Neuronal stem cell (in vitro differentiated cells): ENCODE data around the gene LHFPL2.

Experiments used
- DNase-seq: peaks from one replicate; pipeline ENCODE4 v3.0.0-alpha.2; 2013; ENCODE audit warnings: low spot score
- H2AFZ ChIP-seq: one replicate; pipeline ENCODE4 v1.6.1; 2013; ENCODE audit warnings: mild to moderate bottlenecking, low read length, inconsistent platforms
- H2AK5ac ChIP-seq: 2 replicates; pipeline ENCODE4 v1.6.1; 2013; ENCODE audit warnings: low read depth, mild to moderate bottlenecking, inconsistent platforms, low read length, moderate library complexity, mixed read lengths
- H2BK120ac ChIP-seq: 2 replicates; pipeline ENCODE4 v1.6.1; 2013; ENCODE audit warnings: low read depth, mild to moderate bottlenecking, inconsistent platforms, low read length, moderate library complexity, mixed read lengths
- H2BK12ac ChIP-seq: one replicate; pipeline ENCODE4 v1.6.1; 2013; ENCODE audit warnings: low read length, inconsistent platforms
- H2BK15ac ChIP-seq: 2 replicates; pipeline ENCODE4 v1.6.1; 2013; ENCODE audit warnings: mild to moderate bottlenecking, low read length, inconsistent platforms, mixed read lengths
- H2BK5ac ChIP-seq: one replicate; pipeline ENCODE4 v1.6.1; 2013; ENCODE audit warnings: inconsistent platforms, mild to moderate bottlenecking, low read length, moderate library complexity
- H3K14ac ChIP-seq: one replicate; pipeline ENCODE4 v1.6.1; 2013; ENCODE audit warnings: low read length, inconsistent platforms
- H3K18ac ChIP-seq: 2 replicates; pipeline ENCODE4 v1.6.1; 2013; ENCODE audit warnings: low read length, inconsistent platforms
- H3K23ac ChIP-seq: 2 replicates; pipeline ENCODE4 v1.6.1; 2013; ENCODE audit warnings: low read depth, mild to moderate bottlenecking, mixed read lengths, low read length, inconsistent platforms; ENCODE audit not compliant: poor library complexity
- H3K27ac ChIP-seq: replicated peaks from 3 replicates; pipeline ENCODE4 v1.5.1; 2013; ENCODE audit warnings: low read length, inconsistent platforms
- H3K27me3 ChIP-seq, 3 experiments: 2 replicates each; pipeline ENCODE4 v1.6.1; 2013; ENCODE audit warnings: low read length in 3 of 3, mild to moderate bottlenecking in 2 of 3, inconsistent platforms in 1 of 3, low read depth in 1 of 3, mixed read lengths in 1 of 3, moderate library complexity in 1 of 3; ENCODE audit not compliant: control insufficient read depth in 3 of 3, insufficient read depth in 3 of 3
- H3K36me3 ChIP-seq, 2 donors: replicated peaks in 1 of 2; 2 replicates each; pipeline ENCODE4 v1.6.1; 2013; ENCODE audit warnings: low read length in 2 of 2; ENCODE audit not compliant: control insufficient read depth in 2 of 2, insufficient read depth in 2 of 2
- H3K4ac ChIP-seq: 2 replicates; pipeline ENCODE4 v1.6.1; 2013; ENCODE audit warnings: inconsistent platforms, mild to moderate bottlenecking, low read length, moderate library complexity
- H3K4me1 ChIP-seq, 2 donors: 1 replicate in 1 of 2; 2 replicates in 1 of 2; pipeline ENCODE4 v1.6.1; 2013; ENCODE audit warnings: low read length in 2 of 2, low read depth in 1 of 2; ENCODE audit not compliant: control insufficient read depth in 2 of 2, insufficient read depth in 1 of 2
- H3K4me2 ChIP-seq: one replicate; pipeline ENCODE4 v1.6.1; 2013; ENCODE audit warnings: mild to moderate bottlenecking, low read length, inconsistent platforms; ENCODE audit not compliant: insufficient read depth, poor library complexity, severe bottlenecking
- H3K4me3 ChIP-seq, 2 donors: 2 replicates each; pipeline ENCODE4 v1.5.1; 2013; ENCODE audit warnings: low read length in 2 of 2, mild to moderate bottlenecking in 2 of 2, inconsistent platforms in 1 of 2, moderate library complexity in 1 of 2
- H3K79me1 ChIP-seq: one replicate; pipeline ENCODE4 v1.6.1; 2013; ENCODE audit warnings: low read depth, mild to moderate bottlenecking, inconsistent platforms, low read length, moderate library complexity
- H3K9ac ChIP-seq: one replicate; pipeline ENCODE4 v1.6.1; 2013; ENCODE audit warnings: mild to moderate bottlenecking, low read depth, low read length, inconsistent platforms; ENCODE audit not compliant: poor library complexity
- H3K9me3 ChIP-seq, 2 donors: replicated peaks in 1 of 2; 2 replicates each; pipeline versions ENCODE3 to v1.6.1; 2013; ENCODE audit warnings: low read length in 2 of 2, mild to moderate bottlenecking in 2 of 2, inconsistent platforms in 1 of 2, low read depth in 1 of 2, mixed read lengths in 1 of 2, moderate library complexity in 1 of 2; ENCODE audit not compliant: control insufficient read depth in 2 of 2, insufficient read depth in 1 of 2
- H4K8ac ChIP-seq: one replicate; pipeline ENCODE4 v1.6.1; 2013; ENCODE audit warnings: low read depth, mild to moderate bottlenecking, inconsistent platforms, low read length, moderate library complexity
- H4K91ac ChIP-seq: one replicate; pipeline ENCODE4 v1.6.1; 2013; ENCODE audit warnings: low read length, low read depth, mild to moderate bottlenecking, inconsistent platforms; ENCODE audit not compliant: poor library complexity
- WGBS, 2 donors: extraction: QIAGEN DNeasy Blood & Tissue Kit; methylation state at CpG; one replicate each; pipeline ENCODE4 v1.1.7; 2013; ENCODE audit warnings: missing lambda C conversion rate in 2 of 2, mixed read lengths in 1 of 2; ENCODE audit not compliant: insufficient read length in 2 of 2, insufficient replicate concordance in 1 of 2; ENCODE audit errors: extremely low coverage in 2 of 2; 5-methylcytosine and 5-hydroxymethylcytosine counted together

The LHFPL2 gene

DNA sequence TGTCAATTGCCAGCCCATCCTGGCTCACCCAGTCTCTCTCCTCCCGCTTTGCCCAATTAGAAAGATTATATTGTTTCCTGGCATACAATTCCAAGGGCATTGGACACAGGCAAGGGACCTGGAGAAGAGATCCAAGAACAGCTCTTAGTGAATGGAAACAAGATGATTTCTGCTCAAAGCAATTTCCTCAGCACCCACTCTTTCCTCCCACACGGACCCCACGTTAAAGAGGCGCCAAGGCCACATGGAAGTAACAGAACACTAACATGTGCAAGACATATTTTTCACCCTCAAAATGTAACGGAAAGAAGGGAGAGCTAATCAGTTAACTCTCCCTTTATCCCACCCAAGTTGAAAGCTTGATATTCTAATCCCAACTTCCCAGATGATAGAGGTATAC is 111.2 kb downstream of the LHFPL2 start:
- Histone ChIP-seq H3K4me1 (peaks cover 17 to 18% of the 10 kb centered on the region in 2 donors), H3K27me3 (peaks cover 0 to 2% (median 0%) of the 10 kb centered on the region in 3 experiments), H3K27ac (no peak overlapping the region), H2BK120ac (no peak overlapping the region), H2BK15ac (no peak overlapping the region), H3K9ac (no peak overlapping the region), H3K79me1 (peaks cover 2% of the 10 kb centered on the region), H3K14ac (no peak overlapping the region), H3K9me3 (no peaks in the 10 kb centered on the region), H4K8ac (no peak overlapping the region), H3K36me3 (no peaks in the 10 kb centered on the region), H3K4ac (no peak overlapping the region), H3K4me3 (no peak overlapping the region), H3K18ac (no peak overlapping the region), H2BK12ac (no peak overlapping the region), H2AK5ac (no peak overlapping the region), H3K4me2 (no peak overlapping the region), H2BK5ac (no peak overlapping the region), H3K23ac (no peak overlapping the region), H2AFZ (no peak overlapping the region), H4K91ac (no peak overlapping the region)
- no peak for DNase-seq
- WGBS, 2 donors: no CpG with 5 or more reads among the region's 5 CpGs

DNA sequence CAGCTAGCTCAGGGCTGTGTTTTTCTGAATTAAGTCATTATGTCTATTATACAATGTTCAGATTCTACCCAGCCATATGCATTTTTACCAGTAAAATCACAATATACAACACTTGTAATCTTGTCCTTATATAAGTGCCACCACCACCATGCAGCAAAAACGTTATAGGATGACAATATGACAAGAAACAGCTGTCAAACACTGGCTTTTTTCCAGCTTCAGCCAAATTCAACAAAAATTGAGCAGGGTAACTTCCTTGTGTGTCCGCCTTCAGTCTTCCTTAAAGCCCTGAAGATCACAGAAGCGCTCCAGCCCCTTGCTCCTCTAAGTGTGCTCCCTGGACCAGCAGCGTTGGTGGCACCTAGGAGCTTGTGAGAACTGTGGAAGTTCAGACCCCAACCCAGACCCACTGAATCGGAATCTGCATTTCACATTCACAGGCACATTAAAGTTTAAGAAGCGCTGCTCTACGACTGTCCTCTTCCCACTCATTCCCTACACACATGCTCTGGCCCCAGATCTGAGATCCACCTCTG is 111.8 kb downstream of the LHFPL2 start:
- H3K9me3 ChIP-seq: no peaks in the 10 kb centered on the region

DNA sequence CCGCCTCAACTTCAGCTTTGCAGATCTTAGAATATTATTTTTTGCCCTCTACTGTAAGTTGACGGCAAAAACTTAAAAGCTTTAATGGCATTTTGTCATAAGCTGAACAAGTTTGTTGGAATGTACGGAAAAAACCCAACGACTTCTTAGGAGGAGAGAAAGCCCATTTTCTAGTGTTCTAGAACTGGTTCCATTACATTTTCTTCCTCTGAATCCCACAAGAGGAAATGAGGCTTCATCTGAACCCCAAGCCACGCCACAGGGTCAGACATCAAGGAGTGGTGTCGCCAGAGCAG is 113.7 kb downstream of the LHFPL2 start:
- H2BK12ac ChIP-seq: no peak overlapping the region
- H3K18ac ChIP-seq: no peak overlapping the region
- H3K9me3 ChIP-seq: no peaks in the 10 kb centered on the region
- no peak overlapping the region for H4K8ac ChIP-seq
- no peak overlapping the region for H3K14ac ChIP-seq
- no peak overlapping the region for H2AFZ ChIP-seq
- H3K79me1 ChIP-seq: peaks cover 2% of the 10 kb centered on the region
- H3K4me1 ChIP-seq: no peaks in the 10 kb centered on the region
- no peak overlapping the region for H3K4ac ChIP-seq
- no peak overlapping the region for H2BK15ac ChIP-seq
- no peak overlapping the region for H4K91ac ChIP-seq
- no peak overlapping the region for H2AK5ac ChIP-seq
- no peak overlapping the region for H3K9ac ChIP-seq
- H3K27me3 ChIP-seq: peaks cover 0 to 2% (median 0%) of the 10 kb centered on the region in 3 experiments
- DNase-seq: no peak
- H2BK120ac ChIP-seq: no peak overlapping the region
- no peak overlapping the region for H3K23ac ChIP-seq
- no CpG with 5 or more reads among the region's 6 CpGs for WGBS, 2 donors
- no peak overlapping the region for H3K4me3 ChIP-seq
- no peak overlapping the region for H2BK5ac ChIP-seq
- H3K4me2 ChIP-seq: no peak overlapping the region
- no peaks in the 10 kb centered on the region for H3K36me3 ChIP-seq
- no peak overlapping the region for H3K27ac ChIP-seq

More for the DNA sequence above, 111.8 kb downstream of the LHFPL2 start:
- Histone ChIP-seq H3K27ac (no peak overlapping the region), H2AK5ac (no peak overlapping the region), H3K4me2 (no peak overlapping the region), H3K14ac (no peak overlapping the region), H3K4me3 (no peak overlapping the region), H4K8ac (no peak overlapping the region), H2BK120ac (no peak overlapping the region), H2BK5ac (no peak overlapping the region), H4K91ac (no peak overlapping the region), H3K4ac (no peak overlapping the region), H3K27me3 (peaks cover 0 to 2% (median 0%) of the 10 kb centered on the region in 3 experiments), H3K4me1 (peaks cover 13 to 14% of the 10 kb centered on the region in 2 donors), H2AFZ (no peak overlapping the region), H2BK12ac (no peak overlapping the region), H3K9ac (no peak overlapping the region), H3K79me1 (peaks cover 2% of the 10 kb centered on the region), H3K23ac (no peak overlapping the region), H3K18ac (no peak overlapping the region), H2BK15ac (no peak overlapping the region), H3K36me3 (no peaks in the 10 kb centered on the region)
- WGBS, 2 donors: no CpG with 5 or more reads among the region's 7 CpGs
- DNase-seq: no peak

DNA sequence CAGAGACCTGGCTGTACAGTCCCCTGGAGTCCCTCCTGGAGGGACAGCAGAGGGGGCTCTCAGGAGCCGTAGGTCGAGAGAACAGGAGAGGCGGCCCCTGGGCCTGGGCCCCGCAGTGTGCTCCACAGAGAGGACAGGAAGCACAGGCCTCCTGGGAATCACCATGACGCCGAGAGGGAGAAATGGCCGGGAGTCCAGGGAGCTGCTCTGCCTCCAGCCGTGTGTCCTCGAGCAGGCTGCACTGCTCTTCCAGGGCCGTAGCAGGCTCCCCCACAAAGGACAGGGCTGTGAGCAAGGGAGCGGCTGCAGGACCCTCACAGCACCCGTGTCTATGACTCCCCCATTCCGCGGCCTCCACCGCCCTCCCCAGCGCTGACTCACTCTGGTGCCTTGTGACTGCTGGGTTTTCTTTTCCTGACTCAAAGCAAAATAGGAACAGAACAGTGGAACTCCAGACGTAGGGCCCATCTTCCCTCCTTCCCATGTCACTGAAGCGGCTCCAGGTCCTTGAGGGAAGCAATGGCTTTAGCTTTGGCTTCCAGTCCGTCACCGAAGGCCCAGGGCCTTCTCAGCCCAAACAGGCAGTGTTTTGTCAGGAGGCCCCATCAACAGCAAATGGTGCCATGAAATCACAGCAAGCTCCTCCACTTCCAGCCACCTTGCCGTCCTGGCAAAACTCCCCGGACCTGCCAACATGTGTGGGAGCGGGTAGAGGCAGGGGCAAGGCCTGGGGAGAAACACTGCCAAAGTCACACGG is 114.2 kb downstream of the LHFPL2 start:
- Histone ChIP-seq H3K4me1 (no peaks in the 10 kb centered on the region), H3K4me3 (no peak overlapping the region), H2BK15ac (no peak overlapping the region), H2AK5ac (peak overlapping the region; percentile 10), H4K8ac (no peak overlapping the region), H2AFZ (no peak overlapping the region), H3K27ac (no peak overlapping the region), H3K27me3 (peaks cover 0 to 2% (median 0%) of the 10 kb centered on the region in 3 experiments), H3K23ac (no peak overlapping the region), H4K91ac (no peak overlapping the region), H3K4me2 (no peak overlapping the region), H3K4ac (no peak overlapping the region), H3K9me3 (no peaks in the 10 kb centered on the region), H3K79me1 (peaks cover 2% of the 10 kb centered on the region), H3K14ac (no peak overlapping the region), H2BK120ac (no peak overlapping the region), H3K9ac (no peak overlapping the region), H3K36me3 (no peaks in the 10 kb centered on the region), H2BK5ac (peak overlapping the region; percentile 39), H3K18ac (peak overlapping the region; percentile 51), H2BK12ac (no peak overlapping the region)
- no peak for DNase-seq
- WGBS, 2 donors: no CpG with 5 or more reads among the region's 24 CpGs
